SK-N-SH (cell line): ENCODE measurements around the gene CDH4. TPM values are rescaled to one million over a fixed set of nuclear protein-coding genes. Genes with fewer than 3 reads are reported as not detected.

ENCODE experiments used
- CTCF ChIA-PET: fragments of 300-600, 350-600 bp; formaldehyde crosslinking; extraction: SDS; loops from one replicate; lab custom pipeline; 2021; lab: Yijun Ruan, JAX
- POLR2A ChIA-PET: fragments of 350-600 bp; sonication (Branson Sonifier 250); formaldehyde crosslinking; extraction: SDS; loops from one replicate; lab custom pipeline; 2020; ENCODE audit warnings: antibody characterized with exemption, inconsistent platforms; lab: Yijun Ruan, JAX
- DNase-seq: peaks from one replicate; pipeline ENCODE4 v3.0.0; 2012
- H2AFZ ChIP-seq: fragments of 200-600 bp; sonication (generic); 2 replicates; pipeline ENCODE4 v1.8.1; 2016; ENCODE audit warnings: antibody characterized with exemption, mild to moderate bottlenecking, low read depth
- H3F3A ChIP-seq: fragments of 200-600 bp; sonication (generic); replicated peaks from 2 replicates; pipeline ENCODE3; 2016; ENCODE audit warnings: antibody characterized with exemption, mild to moderate bottlenecking; ENCODE audit not compliant: insufficient read depth
- H3K27ac ChIP-seq, 2 experiments: fragments of 200-500 bp in 1 of 2; fragments of 200-600 bp in 1 of 2; sonication (Bioruptor generic) in 1 of 2; sonication (generic), shearing (Covaris generic) in 1 of 2; 2 replicates each; pipeline versions ENCODE4 v1.5.1 to v1.6.1; 2014 to 2016; ENCODE audit warnings: low read depth in 2 of 2, inconsistent platforms in 1 of 2, low read length in 1 of 2, mild to moderate bottlenecking in 1 of 2, mixed read lengths in 1 of 2
- H3K27me3 ChIP-seq: fragments of 200-600 bp; sonication (generic), shearing (Covaris generic); 2 replicates; pipeline ENCODE4 v1.6.1; 2016; ENCODE audit warnings: mixed run types; ENCODE audit not compliant: insufficient read depth
- H3K36me3 ChIP-seq, 2 experiments: fragments of 200-500 bp in 1 of 2; fragments of 200-600 bp in 1 of 2; sonication (Bioruptor generic) in 1 of 2; sonication (generic) in 1 of 2; replicated peaks in 1 of 2; 2 replicates each; pipeline versions ENCODE3 to v1.5.1; 2014 to 2016; ENCODE audit warnings: low read length in 1 of 2, mild to moderate bottlenecking in 1 of 2; ENCODE audit not compliant: insufficient read depth in 2 of 2, control insufficient read depth in 1 of 2
- H3K4me1 ChIP-seq, 2 experiments: fragments of 200-500 bp in 1 of 2; fragments of 200-600 bp in 1 of 2; sonication (Bioruptor generic) in 1 of 2; sonication (generic), shearing (Covaris generic) in 1 of 2; 2 replicates each; pipeline versions ENCODE4 v1.5.1 to v1.6.1; 2014 to 2016; ENCODE audit warnings: low read depth in 1 of 2, low read length in 1 of 2, mixed run types in 1 of 2; ENCODE audit not compliant: insufficient read depth in 2 of 2, control insufficient read depth in 1 of 2
- H3K4me2 ChIP-seq: fragments of 200-600 bp; sonication (generic), shearing (Covaris generic); 2 replicates; pipeline ENCODE4 v1.6.1; 2017; ENCODE audit warnings: mixed run types
- H3K4me3 ChIP-seq, 2 experiments: fragments of 200-500 bp in 1 of 2; fragments of 200-600 bp in 1 of 2; sonication (Bioruptor generic) in 1 of 2; sonication (generic), shearing (Covaris generic) in 1 of 2; 2 replicates each; pipeline versions ENCODE4 v1.5.1 to v1.8.1; 2014 to 2016; ENCODE audit warnings: low read depth in 2 of 2, inconsistent platforms in 1 of 2, low read length in 1 of 2, mild to moderate bottlenecking in 1 of 2, mixed read lengths in 1 of 2, moderate library complexity in 1 of 2
- H3K79me2 ChIP-seq: fragments of 200-600 bp; sonication (generic); 2 replicates; pipeline ENCODE4 v1.8.1; 2017; ENCODE audit warnings: mild to moderate bottlenecking; ENCODE audit not compliant: insufficient read depth
- H3K9ac ChIP-seq: fragments of 200-600 bp; sonication (generic); 2 replicates; pipeline ENCODE4 v1.6.1; 2017; ENCODE audit warnings: mixed run types
- H3K9me2 ChIP-seq: fragments of 200-600 bp; sonication (generic); 2 replicates; pipeline ENCODE4 v1.6.1; 2017; ENCODE audit warnings: mixed run types
- H3K9me3 ChIP-seq: fragments of 200-600 bp; sonication (generic); 2 replicates; pipeline ENCODE4 v1.6.1; 2017; ENCODE audit warnings: mixed run types, mild to moderate bottlenecking, moderate library complexity
- H4K20me1 ChIP-seq: fragments of 200-600 bp; sonication (generic); 2 replicates; pipeline ENCODE4 v1.6.1; 2017; ENCODE audit warnings: mild to moderate bottlenecking, mixed run types; ENCODE audit not compliant: insufficient read depth
- CHD2 ChIP-seq: fragments of 150-350 bp; IDR thresholded peaks from 2 replicates; pipeline ENCODE4 v1.6.1; 2018; ENCODE audit warnings: low read length; ENCODE audit not compliant: partially characterized antibody
- ELF1 ChIP-seq: IDR thresholded peaks from 2 replicates; pipeline ENCODE4 v1.4.0; 2012
- EZH2phosphoT487 ChIP-seq: fragments of 200-600 bp; sonication (generic); IDR thresholded peaks from 2 replicates; pipeline ENCODE4 v1.6.1; 2017; ENCODE audit warnings: low read depth, mixed run types, mild to moderate bottlenecking, antibody characterized with exemption, moderate library complexity, borderline replicate concordance
- FOSL2 ChIP-seq: IDR thresholded peaks from 2 replicates; pipeline ENCODE4 v1.4.0; 2012; ENCODE audit warnings: low read depth, mild to moderate bottlenecking, moderate library complexity, borderline replicate concordance
- FOXJ3 ChIP-seq: sonication (generic); formaldehyde crosslinking; IDR thresholded peaks from 2 replicates; pipeline ENCODE4 v1.5.1; 2020; ENCODE audit warnings: mild to moderate bottlenecking, missing genetic modification reagents
- FOXM1 ChIP-seq: IDR thresholded peaks from 2 replicates; pipeline ENCODE4 v1.4.0; 2012; ENCODE audit warnings: low read depth, mild to moderate bottlenecking
- JUND ChIP-seq: IDR thresholded peaks from 2 replicates; pipeline ENCODE4 v1.4.0; 2012
- PBX3 ChIP-seq: IDR thresholded peaks from 2 replicates; pipeline ENCODE4; 2012
- RAD21 ChIP-seq: IDR thresholded peaks from 2 replicates; pipeline ENCODE4 v1.6.1; 2012; ENCODE audit warnings: mild to moderate bottlenecking, low read length
- RCOR1 ChIP-seq: fragments of 150-350 bp; IDR thresholded peaks from 2 replicates; pipeline ENCODE4 v1.6.1; 2017; ENCODE audit warnings: antibody characterized with exemption, low read length
- REST ChIP-seq: IDR thresholded peaks from 2 replicates; pipeline ENCODE4 v1.6.1; 2012; ENCODE audit warnings: mild to moderate bottlenecking, low read depth, low read length, moderate library complexity
- SMC3 ChIP-seq: IDR thresholded peaks from 2 replicates; pipeline ENCODE4 v1.6.1; 2012; ENCODE audit warnings: low read depth, low read length, improper control_type of control experiment
- TAF1 ChIP-seq: IDR thresholded peaks from 2 replicates; pipeline ENCODE4 v1.6.1; 2012; ENCODE audit warnings: low read depth, mild to moderate bottlenecking, low read length, moderate library complexity, borderline replicate concordance
- TCF12 ChIP-seq: IDR thresholded peaks from 2 replicates; pipeline ENCODE4 v1.4.0; 2012
- TEAD4 ChIP-seq: IDR thresholded peaks from 2 replicates; pipeline ENCODE4 v1.4.0; 2012; ENCODE audit warnings: mild to moderate bottlenecking, borderline replicate concordance; ENCODE audit not compliant: insufficient read depth
- USF1 ChIP-seq: IDR thresholded peaks from 2 replicates; pipeline ENCODE4 v1.4.0; 2012; ENCODE audit warnings: low read depth, borderline replicate concordance
- WGBS: methylation state at CpG from one replicate; pipeline ENCODE4 v1.1.6; 2017; ENCODE audit warnings: low lambda C conversion rate; 5-methylcytosine and 5-hydroxymethylcytosine counted together
- polyA plus RNA-seq, 3 experiments: library from polyadenylated mRNA; depleted of rRNA; stranded (reverse); fragments of >200 nt; gene quantifications; 2 replicates each; pipeline ENCODE4 v1.2.3, GENCODE V29; 2012
- TF ChIP-seq, protein P1 (sequence below): fragments of 200-600 bp; sonication (generic); IDR thresholded peaks from 2 replicates; pipeline ENCODE4 v1.6.1; 2017; ENCODE audit warnings: antibody characterized with exemption, mild to moderate bottlenecking, moderate library complexity

Gene CDH4
- polyA plus RNA-seq, 1 of the 3 experiments (the other 2 are of a cell fraction): not detected

DNA sequence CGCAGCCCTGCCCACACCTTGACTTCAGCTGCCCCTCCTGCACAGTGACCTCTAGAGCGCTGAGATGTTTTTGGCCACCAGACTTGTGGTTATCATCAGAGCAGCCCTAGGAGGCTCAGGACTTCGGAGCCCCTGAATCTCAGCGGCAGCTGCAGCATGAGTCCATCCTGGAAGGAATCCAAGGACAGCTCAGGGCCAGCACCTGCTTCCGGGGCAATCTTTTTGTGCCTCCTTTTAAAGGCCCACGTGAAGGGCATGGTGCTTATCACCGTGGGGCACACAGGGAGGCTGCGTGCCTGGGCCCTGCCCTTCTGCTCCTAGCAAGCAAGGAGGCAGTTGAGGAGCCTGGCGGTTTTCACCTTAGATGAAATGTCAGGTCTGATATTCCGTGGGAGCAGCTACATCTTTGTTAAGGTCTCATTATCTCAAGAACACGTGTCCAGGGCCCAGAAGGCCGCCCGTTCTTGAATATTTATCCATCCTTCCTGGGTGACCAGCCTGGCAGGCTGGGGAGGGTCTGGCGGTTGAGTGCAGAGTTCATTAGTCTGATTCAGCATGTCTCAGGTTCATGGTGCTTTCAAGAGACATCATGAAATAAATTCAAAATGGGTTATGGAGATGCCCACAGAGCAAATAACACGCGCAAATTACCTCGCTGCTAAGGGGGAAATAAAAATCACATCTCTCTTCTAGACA lies 421.2 kb downstream of the CDH4 start:
- DNase-seq: no peak
- 36% methylated on average over 14 of the region's 17 CpGs for WGBS
- no peaks in the 10 kb centered on the region for H3K4me1 ChIP-seq
- POLR2A ChIA-PET: no interaction called here
- H2AFZ ChIP-seq: no peak overlapping the region
- no peaks in the 10 kb centered on the region for H3K27me3 ChIP-seq
- no peaks in the 10 kb centered on the region for H3K9me2 ChIP-seq
- H4K20me1 ChIP-seq: no peaks in the 10 kb centered on the region
- no peaks in the 10 kb centered on the region for H3F3A ChIP-seq
- no peaks in the 10 kb centered on the region for H3K36me3 ChIP-seq
- no peak overlapping the region for H3K4me3 ChIP-seq
- TF ChIP-seq JUND: no peak
- no peak for TF ChIP-seq PBX3
- no peak for TF ChIP-seq REST
- no peak for TF ChIP-seq ELF1
- TF ChIP-seq USF1: no peak
- TF ChIP-seq RCOR1: no peak
- TF ChIP-seq, protein P1, sequence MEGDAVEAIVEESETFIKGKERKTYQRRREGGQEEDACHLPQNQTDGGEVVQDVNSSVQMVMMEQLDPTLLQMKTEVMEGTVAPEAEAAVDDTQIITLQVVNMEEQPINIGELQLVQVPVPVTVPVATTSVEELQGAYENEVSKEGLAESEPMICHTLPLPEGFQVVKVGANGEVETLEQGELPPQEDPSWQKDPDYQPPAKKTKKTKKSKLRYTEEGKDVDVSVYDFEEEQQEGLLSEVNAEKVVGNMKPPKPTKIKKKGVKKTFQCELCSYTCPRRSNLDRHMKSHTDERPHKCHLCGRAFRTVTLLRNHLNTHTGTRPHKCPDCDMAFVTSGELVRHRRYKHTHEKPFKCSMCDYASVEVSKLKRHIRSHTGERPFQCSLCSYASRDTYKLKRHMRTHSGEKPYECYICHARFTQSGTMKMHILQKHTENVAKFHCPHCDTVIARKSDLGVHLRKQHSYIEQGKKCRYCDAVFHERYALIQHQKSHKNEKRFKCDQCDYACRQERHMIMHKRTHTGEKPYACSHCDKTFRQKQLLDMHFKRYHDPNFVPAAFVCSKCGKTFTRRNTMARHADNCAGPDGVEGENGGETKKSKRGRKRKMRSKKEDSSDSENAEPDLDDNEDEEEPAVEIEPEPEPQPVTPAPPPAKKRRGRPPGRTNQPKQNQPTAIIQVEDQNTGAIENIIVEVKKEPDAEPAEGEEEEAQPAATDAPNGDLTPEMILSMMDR: no peak
- no peak for TF ChIP-seq CHD2
- no peak for TF ChIP-seq TCF12
- TF ChIP-seq FOXJ3 (CRISPR knock-in tag): no peak
- no peak overlapping the region for H3K27ac ChIP-seq
- CTCF ChIA-PET: no interaction called here
- no peak overlapping the region for H3K9ac ChIP-seq
- no peak overlapping the region for H3K4me2 ChIP-seq
- H3K9me3 ChIP-seq: no peaks in the 10 kb centered on the region
- H3K79me2 ChIP-seq: no peaks in the 10 kb centered on the region

GRCh38 chr20:61674121-61674520 lies 422.1 kb downstream of the CDH4 start:
- Histone ChIP-seq H4K20me1 (no peaks in the 10 kb centered on the region), H3F3A (no peaks in the 10 kb centered on the region), H3K4me1 (no peaks in the 10 kb centered on the region), H3K4me3 (no peak overlapping the region), H3K9me3 (no peaks in the 10 kb centered on the region), H3K27ac (no peak overlapping the region), H2AFZ (no peak overlapping the region), H3K79me2 (no peaks in the 10 kb centered on the region), H3K4me2 (no peak overlapping the region), H3K9ac (no peak overlapping the region), H3K36me3 (no peaks in the 10 kb centered on the region), H3K9me2 (no peaks in the 10 kb centered on the region), H3K27me3 (no peaks in the 10 kb centered on the region)
- ChIA-PET CTCF (no interaction called here), POLR2A (no interaction called here)
- WGBS: 47% methylated on average over 11 of the region's 11 CpGs
- no peak for DNase-seq
- TF ChIP-seq FOSL2 (no peak), EZH2phosphoT487 (no peak), CHD2 (no peak), RAD21 (no peak), TAF1 (no peak), TEAD4 (no peak), FOXM1 (no peak), TCF12 (no peak), REST (no peak), SMC3 (no peak)
